ENCODE measurements around the gene LRRC4C. TPM values are rescaled to one million over a fixed set of nuclear protein-coding genes. Genes with fewer than 3 reads are reported as not detected.

LRRC4C gene
- total RNA-seq, 1 experiment from 2014 or later, result 0.13 TPM

DNA sequence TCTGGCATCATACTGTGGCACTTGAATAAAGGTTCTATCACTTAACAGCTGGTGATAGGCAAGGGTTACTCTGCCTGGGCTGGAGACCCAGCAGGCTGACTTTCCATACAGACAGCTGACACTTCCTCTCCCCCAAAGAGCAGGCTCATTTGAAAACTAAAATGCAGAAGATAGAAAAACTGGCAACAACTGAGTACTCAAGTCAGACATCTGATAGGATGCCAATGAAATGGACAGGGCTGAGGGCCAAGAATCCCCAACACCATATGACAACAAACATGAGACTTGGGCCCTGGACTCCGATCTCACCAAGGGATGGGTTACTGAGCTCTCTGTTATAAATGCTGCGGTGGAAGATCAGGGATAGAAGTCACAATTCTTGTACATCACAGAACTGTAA is 237.2 kb downstream of the LRRC4C start:
- H3K27me3 ChIP-seq (ENCODE audit: insufficient read depth, low read length), result no peaks in the 10 kb centered on the region
- no peaks in the 10 kb centered on the region; a peak in 1 of 7 replicates for H3K36me3 Mint-ChIP-seq (ENCODE audit: insufficient read depth in 1 of 3, low read depth in 3 of 3)
- H2BK120ac ChIP-seq (ENCODE audit: low read depth, low read length, poor library complexity, severe bottlenecking), result no peak overlapping the region
- H4K5ac ChIP-seq (ENCODE audit: insufficient read length, low read depth, low read length), result no peak overlapping the region
- H3K27ac Mint-ChIP-seq, result no peak overlapping the region
- no peaks in the 10 kb centered on the region for H3K79me1 ChIP-seq (ENCODE audit: insufficient read depth, low read depth, low read length, poor library complexity, severe bottlenecking)
- no peaks in the 10 kb centered on the region for H3K9me3 ChIP-seq (ENCODE audit: control insufficient read depth, low read depth, low read length)
- H3K23me2 ChIP-seq (ENCODE audit: insufficient read length, low read depth, low read length, poor library complexity, severe bottlenecking), result no peaks in the 10 kb centered on the region
- H3K4ac ChIP-seq (ENCODE audit: low read depth, low read length), result no peak overlapping the region
- H3K27me3 Mint-ChIP-seq (ENCODE audit: low read depth), result no peaks in the 10 kb centered on the region
- H4K8ac ChIP-seq (replicated peaks; ENCODE audit: insufficient read length, low read depth, low read length), result no peak overlapping the region
- no peak overlapping the region for H3K14ac ChIP-seq (ENCODE audit: insufficient read depth, low read length)
- no peaks in the 10 kb centered on the region for H4K20me1 ChIP-seq (ENCODE audit: control insufficient read depth, insufficient read depth, insufficient read length)
- H2BK5ac ChIP-seq (ENCODE audit: insufficient read length, low read length), result no peak overlapping the region
- no peak overlapping the region for H3T11ph ChIP-seq (ENCODE audit: low read length)
- no peak overlapping the region for H2BK20ac ChIP-seq (ENCODE audit: low read depth, low read length, poor library complexity, severe bottlenecking)
- H3K18ac ChIP-seq (ENCODE audit: insufficient read length, low read depth, low read length), result no peak overlapping the region
- H4K91ac ChIP-seq (ENCODE audit: insufficient read length, low read depth, low read length), result no peak overlapping the region
- TF ChIP-seq, protein P1, sequence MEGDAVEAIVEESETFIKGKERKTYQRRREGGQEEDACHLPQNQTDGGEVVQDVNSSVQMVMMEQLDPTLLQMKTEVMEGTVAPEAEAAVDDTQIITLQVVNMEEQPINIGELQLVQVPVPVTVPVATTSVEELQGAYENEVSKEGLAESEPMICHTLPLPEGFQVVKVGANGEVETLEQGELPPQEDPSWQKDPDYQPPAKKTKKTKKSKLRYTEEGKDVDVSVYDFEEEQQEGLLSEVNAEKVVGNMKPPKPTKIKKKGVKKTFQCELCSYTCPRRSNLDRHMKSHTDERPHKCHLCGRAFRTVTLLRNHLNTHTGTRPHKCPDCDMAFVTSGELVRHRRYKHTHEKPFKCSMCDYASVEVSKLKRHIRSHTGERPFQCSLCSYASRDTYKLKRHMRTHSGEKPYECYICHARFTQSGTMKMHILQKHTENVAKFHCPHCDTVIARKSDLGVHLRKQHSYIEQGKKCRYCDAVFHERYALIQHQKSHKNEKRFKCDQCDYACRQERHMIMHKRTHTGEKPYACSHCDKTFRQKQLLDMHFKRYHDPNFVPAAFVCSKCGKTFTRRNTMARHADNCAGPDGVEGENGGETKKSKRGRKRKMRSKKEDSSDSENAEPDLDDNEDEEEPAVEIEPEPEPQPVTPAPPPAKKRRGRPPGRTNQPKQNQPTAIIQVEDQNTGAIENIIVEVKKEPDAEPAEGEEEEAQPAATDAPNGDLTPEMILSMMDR (conservative IDR thresholded peaks at IDR 0.05), result no peak
- no CpG with 5 or more reads among the region's 2 CpGs for WGBS (ENCODE audit: extremely low coverage, insufficient read length, low lambda C conversion rate)
- H3K23ac ChIP-seq (ENCODE audit: insufficient read length, low read depth, low read length), result no peak overlapping the region
- H2AK5ac ChIP-seq (ENCODE audit: insufficient read length, low read length), result no peak overlapping the region
- H3K4me3 Mint-ChIP-seq, result no peak overlapping the region
- no peak overlapping the region for H3K27ac ChIP-seq (ENCODE audit: insufficient read length, low read depth, low read length)
- no peaks in the 10 kb centered on the region for H3K9me3 Mint-ChIP-seq
- no peak for DNase-seq
- no peak overlapping the region for H3K4me2 ChIP-seq (ENCODE audit: insufficient read depth, insufficient read length, low read length)
- H3K56ac ChIP-seq (ENCODE audit: insufficient read length, low read depth, low read length), result no peak overlapping the region
- H3K4me1 Mint-ChIP-seq, result peaks cover 3 to 8% of the 10 kb centered on the region in 2 experiments; a peak in 3 of 4 replicates
- H2BK12ac ChIP-seq (ENCODE audit: insufficient read length, low read depth, low read length), result no peak overlapping the region
- no peak overlapping the region for H3K9ac ChIP-seq (ENCODE audit: extremely low read depth, insufficient read length, low read length)
- no peaks in the 10 kb centered on the region for H3K79me2 ChIP-seq (ENCODE audit: insufficient read depth, low read length)
- H3K4me1 ChIP-seq (ENCODE audit: insufficient read depth, low read length), result no peaks in the 10 kb centered on the region
- H2BK15ac ChIP-seq (ENCODE audit: low read depth, low read length), result no peak overlapping the region
- no peak overlapping the region for H2AFZ ChIP-seq (ENCODE audit: low read length)

Measured in H9 (cell line).